ELR (cell line): ENCODE data around the gene PTPRN2.
"Not testable (repeated sequence)": the region's sequence is repeated elsewhere in the genome, so short reads cannot be mapped to it uniquely, and the experiment has no call there.

Source experiments
- DNase-seq: peaks from one replicate; pipeline ENCODE4 v3.0.0-alpha.2; 2015; ENCODE audit warnings: low read depth

The PTPRN2 gene

GRCh38 chr7:158362912-158363905 is 224.4 kb downstream of the PTPRN2 start:
- no peak for DNase-seq

GRCh38 chr7:158362001-158362400 is 225.6 kb downstream of the PTPRN2 start:
- no peak for DNase-seq

- DNase-seq, result no peak
These were observed 226.2 kb downstream of the PTPRN2 start for GRCh38 chr7:158361326-158361946.

GRCh38 chr7:158358926-158359645 is 228.5 kb downstream of the PTPRN2 start:
- DNase-seq, result no peak

- no peak for DNase-seq
These were observed 229.5 kb downstream of the PTPRN2 start for GRCh38 chr7:158357898-158358821.

- DNase-seq, result no peak
These were observed 230.3 kb downstream of the PTPRN2 start for GRCh38 chr7:158357106-158357897.

- DNase-seq, result no peak
These were observed 231.2 kb downstream of the PTPRN2 start for GRCh38 chr7:158356454-158356853.

- peak; percentile 1 for DNase-seq
These were observed 232.1 kb downstream of the PTPRN2 start for GRCh38 chr7:158355456-158356065.

GRCh38 chr7:158354861-158355260 is 232.8 kb downstream of the PTPRN2 start:
- no peak for DNase-seq

- DNase-seq, result no peak
These were observed 233.7 kb downstream of the PTPRN2 start for GRCh38 chr7:158353606-158354570.

GRCh38 chr7:158351899-158352729 is 235.5 kb downstream of the PTPRN2 start:
- not testable (repeated sequence) for DNase-seq

GRCh38 chr7:158351481-158351880 is 236.1 kb downstream of the PTPRN2 start:
- DNase-seq, result no peak

GRCh38 chr7:158351051-158351450 is 236.6 kb downstream of the PTPRN2 start:
- no peak for DNase-seq

GRCh38 chr7:158350166-158350900 is 237.3 kb downstream of the PTPRN2 start:
- DNase-seq, result no peak

- no peak for DNase-seq
These were observed 239.2 kb downstream of the PTPRN2 start for GRCh38 chr7:158348446-158348845.

- not testable (repeated sequence) for DNase-seq
These were observed 239.6 kb downstream of the PTPRN2 start for GRCh38 chr7:158348039-158348438.

- no peak for DNase-seq
These were observed 241.9 kb downstream of the PTPRN2 start for GRCh38 chr7:158345731-158346130.
